HepG2 (cell line): Measurements from ENCODE around the gene MRPL20. TPM values are rescaled to one million over a fixed set of nuclear protein-coding genes. Genes with fewer than 3 reads are reported as not detected.

ENCODE experiments used
- CC2D1A ChIP-seq: sonication (generic); formaldehyde crosslinking; IDR thresholded peaks from 2 replicates; pipeline ENCODE4 v1.8.1; 2023; ENCODE audit warnings: mild to moderate bottlenecking, missing genetic modification reagents
- HHEX ChIP-seq: IDR thresholded peaks from 2 replicates; pipeline ENCODE4 v1.6.1; 2016; ENCODE audit warnings: control low read depth
- HNF4A ChIP-seq: sonication (generic); formaldehyde crosslinking; IDR thresholded peaks from 2 replicates; pipeline ENCODE4 v1.4.0; 2020; ENCODE audit warnings: missing genetic modification reagents
- HNF4G ChIP-seq, 2 experiments: sonication (generic) in 1 of 2; formaldehyde crosslinking in 1 of 2; IDR thresholded peaks; 2 replicates each; pipeline versions ENCODE4 v1.4.0 to v1.6.1; 2011 to 2020; ENCODE audit warnings: borderline replicate concordance in 2 of 2, low read depth in 2 of 2, mild to moderate bottlenecking in 2 of 2, low read length in 1 of 2, missing genetic modification reagents in 1 of 2, moderate library complexity in 1 of 2
- KLF9 ChIP-seq: IDR thresholded peaks from 2 replicates; pipeline ENCODE4 v1.6.1; 2016; ENCODE audit warnings: low read depth
- KMT2B ChIP-seq: IDR thresholded peaks from 2 replicates; pipeline ENCODE4 v1.6.1; 2016; ENCODE audit warnings: missing genetic modification reagents, missing compliant biosample characterization
- NAIF1 ChIP-seq: sonication (generic); formaldehyde crosslinking; IDR thresholded peaks from 2 replicates; pipeline ENCODE4 v1.5.0; 2020; ENCODE audit warnings: mild to moderate bottlenecking, missing genetic modification reagents, borderline replicate concordance
- RBFOX2 ChIP-seq: fragments of 200-400 bp; formaldehyde crosslinking; IDR thresholded peaks from 2 replicates; pipeline ENCODE4 v1.6.1; 2017; ENCODE audit warnings: low read depth, mild to moderate bottlenecking, low read length
- RCOR2 ChIP-seq: IDR thresholded peaks from 2 replicates; pipeline ENCODE4 v1.6.1; 2016; ENCODE audit warnings: missing biosample characterization, missing genetic modification reagents
- REPIN1 ChIP-seq: sonication (generic); formaldehyde crosslinking; IDR thresholded peaks from 2 replicates; pipeline ENCODE4 v1.8.0; 2022; ENCODE audit warnings: missing genetic modification reagents, low read depth, mild to moderate bottlenecking, borderline replicate concordance
- SAP130 ChIP-seq: IDR thresholded peaks from 2 replicates; pipeline ENCODE4 v1.6.1; 2016; ENCODE audit warnings: low read depth
- SNAPC2 ChIP-seq: sonication (generic); formaldehyde crosslinking; IDR thresholded peaks from 2 replicates; pipeline ENCODE4 v1.8.1; 2022; ENCODE audit warnings: mild to moderate bottlenecking, missing genetic modification reagents
- WIZ ChIP-seq: sonication (generic); formaldehyde crosslinking; IDR thresholded peaks from 2 replicates; pipeline ENCODE4 v1.5.1; 2020; ENCODE audit warnings: mild to moderate bottlenecking, missing genetic modification reagents
- ZMYM3 ChIP-seq: sonication (generic); formaldehyde crosslinking; IDR thresholded peaks from 2 replicates; pipeline ENCODE4 v1.5.1; 2020; ENCODE audit warnings: mild to moderate bottlenecking, missing genetic modification reagents
- ZNF460 ChIP-seq: sonication (generic); formaldehyde crosslinking; IDR thresholded peaks from 2 replicates; pipeline ENCODE4 v1.5.1; 2020; ENCODE audit warnings: missing genetic modification reagents, mild to moderate bottlenecking, borderline replicate concordance
- ZNF850 ChIP-seq: sonication (generic); formaldehyde crosslinking; conservative IDR thresholded peaks from 2 replicates; pipeline ENCODE4 v1.9.0; 2021; ENCODE audit warnings: mild to moderate bottlenecking, missing genetic modification reagents
- ZSCAN30 ChIP-seq: sonication (generic); formaldehyde crosslinking; IDR thresholded peaks from 2 replicates; pipeline ENCODE4 v1.5.0; 2020; ENCODE audit warnings: mild to moderate bottlenecking, missing genetic modification reagents
- polyA plus RNA-seq, 8 experiments: library from polyadenylated mRNA; depleted of rRNA in 3 of 8; stranded (reverse) in 7 of 8; unstranded in 1 of 8; fragments of >200 nt; fragmentation: Illumina TruSeq in 4 of 8; extraction: Trizol in 4 of 8; gene quantifications; 2 replicates each; pipeline versions ENCODE4 v1.2.1 to v1.2.3, GENCODE V29; 2011 to 2016; ENCODE audit warnings: low read depth in 4 of 8, missing spikeins in 1 of 8, mixed read lengths in 1 of 8; ENCODE audit not compliant: insufficient read depth in 1 of 8
- total RNA-seq, 5 experiments: library from RNA; depleted of rRNA; stranded (reverse); fragments of >200 nt; fragmentation: Illumina TruSeq; extraction: Trizol; gene quantifications; 2 replicates each; pipeline ENCODE4 v1.2.3, GENCODE V29; 2016; ENCODE audit warnings: low read depth in 1 of 5
- TF ChIP-seq, protein P1 (sequence below): sonication (generic); formaldehyde crosslinking; IDR thresholded peaks from 2 replicates; pipeline ENCODE4 v1.8.0; 2022; ENCODE audit warnings: mild to moderate bottlenecking, missing genetic modification reagents; ENCODE audit not compliant: insufficient replicate concordance
- TF ChIP-seq, protein P2 (sequence below): sonication (generic); formaldehyde crosslinking; IDR thresholded peaks from 2 replicates; pipeline ENCODE4 v1.4.0; 2020; ENCODE audit warnings: mild to moderate bottlenecking, missing genetic modification reagents
- TF ChIP-seq, protein P3 (sequence below): sonication (generic); formaldehyde crosslinking; IDR thresholded peaks from 2 replicates; pipeline ENCODE4 v1.4.0; 2020; ENCODE audit warnings: missing genetic modification reagents
- TF ChIP-seq, protein P4 (sequence below): sonication (generic); formaldehyde crosslinking; IDR thresholded peaks from 2 replicates; pipeline ENCODE4 v1.4.0; 2020; ENCODE audit warnings: missing genetic modification reagents

The MRPL20 gene
- total and polyA plus RNA-seq, 2 of the 13 experiments (the other 11 are each of a cell fraction or from before 2014, with no cell fraction given) = 59.2 to 127 TPM

DNA sequence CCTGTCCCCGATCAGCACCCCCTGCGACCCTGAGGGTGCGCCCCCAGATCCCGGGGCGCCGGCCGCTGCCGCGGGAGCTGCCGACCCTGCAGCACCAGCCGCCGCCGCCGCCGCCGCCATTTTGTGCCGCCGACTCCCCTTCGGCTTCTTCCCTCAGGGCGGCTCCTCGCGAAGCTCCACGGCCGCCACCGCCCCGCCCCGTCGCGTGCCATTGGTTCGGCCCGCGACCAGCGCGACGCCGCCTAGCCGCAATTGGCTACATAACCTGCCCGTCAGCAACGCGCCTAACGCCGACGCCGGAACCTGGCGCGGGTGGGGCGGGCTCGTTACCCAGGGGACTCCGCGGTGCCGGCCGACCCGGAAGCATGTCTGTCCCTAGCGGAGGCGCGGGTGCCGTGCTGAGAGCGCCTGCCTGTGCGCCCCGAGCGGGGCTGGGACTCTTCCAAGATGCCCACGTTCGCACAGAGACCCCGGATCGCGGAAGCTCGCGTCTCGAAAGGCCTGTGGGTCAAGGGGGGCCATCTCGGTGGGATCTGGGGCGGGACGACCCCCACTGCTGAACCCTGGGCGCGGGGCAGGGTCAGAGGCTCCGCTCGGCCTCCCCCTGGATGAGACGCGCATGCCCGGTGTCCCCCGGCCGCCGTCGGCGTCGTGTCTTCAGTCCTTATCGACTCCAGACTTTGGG is 7.8 kb downstream of the MRPL20 start, which contains the start of gene CCNL2 (continued):
- TF ChIP-seq ZNF460 (no peak), KLF9 (CRISPR knock-in tag) (no peak), REPIN1 (CRISPR knock-in tag) (0 out of 2 replicates have a peak, but pooled peaks have one; percentile 38), ZSCAN30 (CRISPR knock-in tag) (peak; percentile 91; the same call in 1 of the 2 replicates), HHEX (CRISPR knock-in tag) (no peak), HNF4G (IDR thresholded peaks at IDR 0.05; ENCODE audit: borderline replicate concordance, low read depth, low read length) (no peak), HNF4G (CRISPR knock-in tag; IDR thresholded peaks at IDR 0.05; ENCODE audit: borderline replicate concordance, low read depth) (peak; percentile 31; the same call in 1 of the 2 replicates), HNF4A (CRISPR knock-in tag) (no peak; the same call in 1 of the 2 replicates), ZMYM3 (CRISPR knock-in tag) (no peak), SNAPC2 (CRISPR knock-in tag) (no peak), RCOR2 (CRISPR knock-in tag) (no peak), RBFOX2 (peak; percentile 95), NAIF1 (0 out of 2 replicates have a peak, but pooled peaks have one; percentile 53), KMT2B (CRISPR knock-in tag) (peak; percentile 79), SAP130 (CRISPR knock-in tag) (peak; percentile 97), WIZ (CRISPR knock-in tag) (no peak), CC2D1A (CRISPR knock-in tag) (peak; percentile 96; the same call in 1 of the 2 replicates), ZNF850 (CRISPR knock-in tag) (peak; percentile 65)
- TF ChIP-seq, protein P1, sequence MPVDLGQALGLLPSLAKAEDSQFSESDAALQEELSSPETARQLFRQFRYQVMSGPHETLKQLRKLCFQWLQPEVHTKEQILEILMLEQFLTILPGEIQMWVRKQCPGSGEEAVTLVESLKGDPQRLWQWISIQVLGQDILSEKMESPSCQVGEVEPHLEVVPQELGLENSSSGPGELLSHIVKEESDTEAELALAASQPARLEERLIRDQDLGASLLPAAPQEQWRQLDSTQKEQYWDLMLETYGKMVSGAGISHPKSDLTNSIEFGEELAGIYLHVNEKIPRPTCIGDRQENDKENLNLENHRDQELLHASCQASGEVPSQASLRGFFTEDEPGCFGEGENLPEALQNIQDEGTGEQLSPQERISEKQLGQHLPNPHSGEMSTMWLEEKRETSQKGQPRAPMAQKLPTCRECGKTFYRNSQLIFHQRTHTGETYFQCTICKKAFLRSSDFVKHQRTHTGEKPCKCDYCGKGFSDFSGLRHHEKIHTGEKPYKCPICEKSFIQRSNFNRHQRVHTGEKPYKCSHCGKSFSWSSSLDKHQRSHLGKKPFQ = no peak
- TF ChIP-seq, protein P2, sequence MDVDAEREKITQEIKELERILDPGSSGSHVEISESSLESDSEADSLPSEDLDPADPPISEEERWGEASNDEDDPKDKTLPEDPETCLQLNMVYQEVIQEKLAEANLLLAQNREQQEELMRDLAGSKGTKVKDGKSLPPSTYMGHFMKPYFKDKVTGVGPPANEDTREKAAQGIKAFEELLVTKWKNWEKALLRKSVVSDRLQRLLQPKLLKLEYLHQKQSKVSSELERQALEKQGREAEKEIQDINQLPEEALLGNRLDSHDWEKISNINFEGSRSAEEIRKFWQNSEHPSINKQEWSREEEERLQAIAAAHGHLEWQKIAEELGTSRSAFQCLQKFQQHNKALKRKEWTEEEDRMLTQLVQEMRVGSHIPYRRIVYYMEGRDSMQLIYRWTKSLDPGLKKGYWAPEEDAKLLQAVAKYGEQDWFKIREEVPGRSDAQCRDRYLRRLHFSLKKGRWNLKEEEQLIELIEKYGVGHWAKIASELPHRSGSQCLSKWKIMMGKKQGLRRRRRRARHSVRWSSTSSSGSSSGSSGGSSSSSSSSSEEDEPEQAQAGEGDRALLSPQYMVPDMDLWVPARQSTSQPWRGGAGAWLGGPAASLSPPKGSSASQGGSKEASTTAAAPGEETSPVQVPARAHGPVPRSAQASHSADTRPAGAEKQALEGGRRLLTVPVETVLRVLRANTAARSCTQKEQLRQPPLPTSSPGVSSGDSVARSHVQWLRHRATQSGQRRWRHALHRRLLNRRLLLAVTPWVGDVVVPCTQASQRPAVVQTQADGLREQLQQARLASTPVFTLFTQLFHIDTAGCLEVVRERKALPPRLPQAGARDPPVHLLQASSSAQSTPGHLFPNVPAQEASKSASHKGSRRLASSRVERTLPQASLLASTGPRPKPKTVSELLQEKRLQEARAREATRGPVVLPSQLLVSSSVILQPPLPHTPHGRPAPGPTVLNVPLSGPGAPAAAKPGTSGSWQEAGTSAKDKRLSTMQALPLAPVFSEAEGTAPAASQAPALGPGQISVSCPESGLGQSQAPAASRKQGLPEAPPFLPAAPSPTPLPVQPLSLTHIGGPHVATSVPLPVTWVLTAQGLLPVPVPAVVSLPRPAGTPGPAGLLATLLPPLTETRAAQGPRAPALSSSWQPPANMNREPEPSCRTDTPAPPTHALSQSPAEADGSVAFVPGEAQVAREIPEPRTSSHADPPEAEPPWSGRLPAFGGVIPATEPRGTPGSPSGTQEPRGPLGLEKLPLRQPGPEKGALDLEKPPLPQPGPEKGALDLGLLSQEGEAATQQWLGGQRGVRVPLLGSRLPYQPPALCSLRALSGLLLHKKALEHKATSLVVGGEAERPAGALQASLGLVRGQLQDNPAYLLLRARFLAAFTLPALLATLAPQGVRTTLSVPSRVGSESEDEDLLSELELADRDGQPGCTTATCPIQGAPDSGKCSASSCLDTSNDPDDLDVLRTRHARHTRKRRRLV = peak; percentile 80
- TF ChIP-seq, protein P3, sequence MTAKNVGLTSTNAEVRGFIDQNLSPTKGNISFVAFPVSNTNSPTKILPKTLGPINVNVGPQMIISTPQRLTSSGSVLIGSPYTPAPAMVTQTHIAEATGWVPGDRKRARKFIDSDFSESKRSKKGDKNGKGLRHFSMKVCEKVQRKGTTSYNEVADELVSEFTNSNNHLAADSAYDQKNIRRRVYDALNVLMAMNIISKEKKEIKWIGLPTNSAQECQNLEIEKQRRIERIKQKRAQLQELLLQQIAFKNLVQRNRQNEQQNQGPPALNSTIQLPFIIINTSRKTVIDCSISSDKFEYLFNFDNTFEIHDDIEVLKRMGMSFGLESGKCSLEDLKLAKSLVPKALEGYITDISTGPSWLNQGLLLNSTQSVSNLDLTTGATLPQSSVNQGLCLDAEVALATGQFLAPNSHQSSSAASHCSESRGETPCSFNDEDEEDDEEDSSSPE = peak; percentile 86
- TF ChIP-seq, protein P4, sequence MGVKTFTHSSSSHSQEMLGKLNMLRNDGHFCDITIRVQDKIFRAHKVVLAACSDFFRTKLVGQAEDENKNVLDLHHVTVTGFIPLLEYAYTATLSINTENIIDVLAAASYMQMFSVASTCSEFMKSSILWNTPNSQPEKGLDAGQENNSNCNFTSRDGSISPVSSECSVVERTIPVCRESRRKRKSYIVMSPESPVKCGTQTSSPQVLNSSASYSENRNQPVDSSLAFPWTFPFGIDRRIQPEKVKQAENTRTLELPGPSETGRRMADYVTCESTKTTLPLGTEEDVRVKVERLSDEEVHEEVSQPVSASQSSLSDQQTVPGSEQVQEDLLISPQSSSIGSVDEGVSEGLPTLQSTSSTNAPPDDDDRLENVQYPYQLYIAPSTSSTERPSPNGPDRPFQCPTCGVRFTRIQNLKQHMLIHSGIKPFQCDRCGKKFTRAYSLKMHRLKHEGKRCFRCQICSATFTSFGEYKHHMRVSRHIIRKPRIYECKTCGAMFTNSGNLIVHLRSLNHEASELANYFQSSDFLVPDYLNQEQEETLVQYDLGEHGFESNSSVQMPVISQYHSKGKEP (CRISPR knock-in tag) = no peak
